ENCODE data around the gene JAK3. TPM values are rescaled to one million over a fixed set of nuclear protein-coding genes. Genes with fewer than 3 reads are reported as not detected.

The JAK3 gene
- total and polyA plus RNA-seq, 4 experiments from 2014 or later = 74.6 to 135 (median 114) TPM

DNA sequence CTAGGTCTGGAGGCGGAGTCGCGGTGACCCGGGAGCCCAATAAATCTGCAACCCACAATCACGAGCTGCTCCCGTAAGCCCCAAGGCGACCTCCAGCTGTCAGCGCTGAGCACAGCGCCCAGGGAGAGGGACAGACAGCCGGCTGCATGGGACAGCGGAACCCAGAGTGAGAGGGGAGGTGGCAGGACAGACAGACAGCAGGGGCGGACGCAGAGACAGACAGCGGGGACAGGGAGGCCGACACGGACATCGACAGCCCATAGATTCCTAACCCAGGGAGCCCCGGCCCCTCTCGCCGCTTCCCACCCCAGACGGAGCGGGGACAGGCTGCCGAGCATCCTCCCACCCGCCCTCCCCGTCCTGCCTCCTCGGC lies 24.1 kb upstream of the JAK3 start, which contains the start of gene SLC5A5:
Gene SLC5A5 (plus strand): TSS at position 68 of the 373 bp plus-strand sequence. CDS start 375 bp downstream, outside the sequence.
- Histone ChIP-seq H3K4me3 (ENCODE audit: low read length in 2 of 2) (peak within 1 kb of the TSS; percentile 17 to 55), H3K36me3 (ENCODE audit: insufficient read depth, low read length) (no peaks in the 10 kb centered on the region), H3K27me3 (ENCODE audit: insufficient read depth, low read length) (no peaks in the 10 kb centered on the region), H3K27ac (ENCODE audit: low read depth, low read length) (peak within 1 kb of the TSS; percentile 52), H3K9me3 (ENCODE audit: control insufficient read depth in 1 of 2, low read length in 2 of 2) (no peaks in the 10 kb centered on the region), H3K4me1 (ENCODE audit: insufficient read depth, low read length) (peaks cover 26% of the 10 kb centered on the region)
- Mint-ChIP-seq H3K27ac (peak within 1 kb of the TSS in 6 of 7 donors; percentile 30 to 75 (median 52)), H3K9me3 (no peaks in the 10 kb centered on the region), H3K27me3 (no peaks in the 10 kb centered on the region), H3K4me1 (peaks cover 3 to 26% (median 11%) of the 10 kb centered on the region in 4 donors), H3K4me3 (peak within 1 kb of the TSS; percentile 80 to 91 (median 85)), H3K36me3 (no peaks in the 10 kb centered on the region)
- intact Hi-C loops (cut with micrococcal nuclease) = loop anchor here (5.0 kb wide), 1 partner anchor 130 kb away; no protein-coding TSS in a partner anchor
- no peak for DNase-seq
- ChIA-PET POLR2A (ENCODE audit: partially characterized antibody) (interaction anchor here (1.4 to 4.8 kb wide), 7 partner anchors 9 to 129 kb away, joined by 3 to 81 read pairs (median 9); partner anchors contain the start of genes CCDC124 and RPL18A), CTCF (ENCODE audit: partially characterized antibody) (interaction anchor here (2.0 kb wide), 2 partner anchors 12 to 61 kb away, joined by 10 to 17 read pairs; partner anchors contain the start of genes CCDC124 and RPL18A)

DNA sequence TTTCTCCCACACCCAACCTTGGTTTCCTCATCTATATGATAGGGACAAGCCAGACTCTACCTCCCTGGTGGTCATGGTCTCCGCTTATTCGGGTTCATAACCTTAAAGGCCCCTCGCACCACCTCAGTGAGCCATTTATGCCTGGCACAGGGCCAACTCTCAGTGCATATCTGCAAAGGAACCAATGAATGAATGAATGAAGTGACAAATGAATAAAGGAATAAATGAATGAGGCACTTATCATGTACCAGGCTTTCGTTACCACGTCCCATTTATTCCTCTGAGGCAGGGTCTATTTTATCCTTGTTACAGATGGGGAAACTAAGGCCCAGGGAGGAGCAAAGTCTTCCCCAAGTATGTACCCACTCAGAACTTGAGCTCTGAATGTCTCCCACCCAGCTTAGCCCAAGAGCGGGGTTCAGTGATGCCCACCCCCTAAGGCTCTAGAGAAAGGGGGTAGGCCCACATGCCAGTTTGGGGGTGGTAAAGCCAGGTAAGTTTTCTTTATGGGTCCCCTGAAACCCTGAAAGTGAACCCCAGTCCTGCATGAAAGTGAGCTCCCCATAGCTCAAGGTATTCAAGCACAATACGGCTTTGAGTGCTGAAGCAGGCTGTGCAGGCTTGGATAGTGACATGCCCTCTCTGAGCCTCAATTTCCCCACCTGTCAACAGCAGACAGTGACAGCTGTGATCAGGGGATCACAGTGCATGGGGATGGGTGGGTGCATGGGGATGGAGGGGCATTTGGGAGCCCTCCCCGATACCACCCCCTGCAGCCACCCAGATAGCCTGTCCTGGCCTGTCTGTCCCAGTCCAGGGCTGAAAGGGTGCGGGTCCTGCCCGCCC lies 23.5 kb upstream of the JAK3 start:
- Mint-ChIP-seq H3K36me3 (no peaks in the 10 kb centered on the region), H3K27me3 (no peaks in the 10 kb centered on the region), H3K4me1 (peaks cover 4 to 26% (median 11%) of the 10 kb centered on the region in 4 donors), H3K9me3 (no peaks in the 10 kb centered on the region), H3K27ac (peak overlapping the region in 3 of 7 donors; percentile 30 to 75 (median 62)), H3K4me3 (peak overlapping the region; percentile 80 to 91 (median 85))
- Histone ChIP-seq H3K36me3 (ENCODE audit: insufficient read depth, low read length) (no peaks in the 10 kb centered on the region), H3K4me1 (ENCODE audit: insufficient read depth, low read length) (peaks cover 26% of the 10 kb centered on the region), H3K27ac (ENCODE audit: low read depth, low read length) (no peak overlapping the region), H3K27me3 (ENCODE audit: insufficient read depth, low read length) (no peaks in the 10 kb centered on the region), H3K4me3 (ENCODE audit: low read length in 2 of 2) (peak overlapping the region in 1 of 2 donors; percentile 30), H3K9me3 (ENCODE audit: control insufficient read depth in 1 of 2, low read length in 2 of 2) (no peaks in the 10 kb centered on the region)
- no peak for DNase-seq
- intact Hi-C loops (cut with micrococcal nuclease) = loop anchor here (5.0 kb wide), 1 partner anchor 131 kb away; no protein-coding TSS in a partner anchor
- CTCF ChIA-PET (ENCODE audit: partially characterized antibody) = interaction anchor here (2.0 kb wide), 2 partner anchors 11 to 61 kb away, joined by 10 to 17 read pairs; partner anchors contain the start of genes CCDC124 and RPL18A
- POLR2A ChIA-PET (ENCODE audit: partially characterized antibody) = interaction anchor here (1.4 to 4.8 kb wide), 7 partner anchors 8 to 129 kb away, joined by 3 to 81 read pairs (median 9); partner anchors contain the start of genes CCDC124 and RPL18A

DNA sequence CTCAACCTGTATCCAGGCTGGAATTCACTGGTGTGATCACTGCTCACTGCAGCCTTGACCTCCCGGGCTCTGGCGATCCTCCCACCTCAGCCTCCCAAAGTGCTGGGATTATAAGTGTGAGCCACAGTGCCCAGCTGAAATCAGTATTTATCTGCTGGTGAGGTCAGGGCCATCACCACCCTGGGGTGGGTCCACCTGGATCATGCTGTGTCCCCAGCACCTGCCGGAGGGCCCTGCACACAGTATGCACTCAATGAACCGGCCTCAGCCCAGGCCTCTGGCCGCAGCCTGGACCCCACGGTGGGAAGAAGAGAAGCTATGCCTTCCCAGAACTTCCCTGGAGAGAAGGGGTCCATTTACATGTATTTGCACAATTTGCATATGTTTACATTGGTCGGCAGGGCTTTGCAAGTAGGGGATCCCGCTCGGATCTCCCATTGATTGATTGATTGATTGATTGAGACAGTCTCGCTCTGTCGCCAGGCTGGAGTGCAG lies 21.4 kb upstream of the JAK3 start:
- ChIA-PET POLR2A (ENCODE audit: partially characterized antibody) (interaction anchor here (4.8 kb wide), 1 partner anchor 9 kb away, joined by 81 read pairs; the partner anchor contains the start of gene RPL18A), CTCF (ENCODE audit: partially characterized antibody) (no interaction called here)
- intact Hi-C loops (cut with micrococcal nuclease) = no loop called here

DNA sequence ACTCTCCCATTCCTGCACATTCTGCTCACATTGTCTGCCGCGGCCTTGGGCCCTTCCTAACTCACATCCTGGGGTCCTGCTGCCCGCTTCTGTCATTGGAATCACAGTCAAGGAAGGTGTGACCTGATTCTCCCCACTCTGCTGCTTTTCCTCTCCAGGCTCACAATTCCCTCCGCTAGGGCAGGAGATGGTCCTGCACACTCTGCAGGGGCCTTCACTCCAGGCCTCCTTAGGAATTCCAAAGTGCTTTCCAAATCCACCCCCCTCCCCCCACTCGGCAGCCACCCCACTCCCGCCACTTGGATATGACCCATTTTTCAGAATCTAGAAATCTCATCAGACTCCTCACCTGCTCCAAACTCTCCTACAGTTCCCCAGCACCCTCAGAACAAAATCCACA lies 20.9 kb upstream of the JAK3 start:
- peaks cover 3 to 26% (median 10%) of the 10 kb centered on the region in 4 donors for H3K4me1 Mint-ChIP-seq
- ChIA-PET POLR2A (ENCODE audit: partially characterized antibody) (no interaction called here), CTCF (ENCODE audit: partially characterized antibody) (no interaction called here)
- Histone ChIP-seq H3K27ac (ENCODE audit: low read depth, low read length) (no peak overlapping the region), H3K4me3 (ENCODE audit: low read length in 2 of 2) (no peak overlapping the region), H3K36me3 (ENCODE audit: insufficient read depth, low read length) (peaks cover 14% of the 10 kb centered on the region), H3K4me1 (ENCODE audit: insufficient read depth, low read length) (peaks cover 24% of the 10 kb centered on the region), H3K9me3 (ENCODE audit: control insufficient read depth in 1 of 2, low read length in 2 of 2) (no peaks in the 10 kb centered on the region), H3K27me3 (ENCODE audit: insufficient read depth, low read length) (no peaks in the 10 kb centered on the region)
- H3K9me3 Mint-ChIP-seq = no peaks in the 10 kb centered on the region
- no peaks in the 10 kb centered on the region for H3K27me3 Mint-ChIP-seq
- intact Hi-C loops (cut with micrococcal nuclease) = no loop called here
- peaks cover 5 to 12% of the 10 kb centered on the region in 2 donors for H3K36me3 Mint-ChIP-seq
- DNase-seq = no peak
- peak overlapping the region in 1 of 8 donors; percentile 20 for H3K4me3 Mint-ChIP-seq
- peak overlapping the region in 2 of 7 donors; percentile 58 to 66 for H3K27ac Mint-ChIP-seq

More for the DNA sequence above, 21.4 kb upstream of the JAK3 start:
- H3K4me3 Mint-ChIP-seq = peak overlapping the region in 1 of 8 donors; percentile 20
- H3K27ac Mint-ChIP-seq = peak overlapping the region in 2 of 7 donors; percentile 58 to 66
- no peaks in the 10 kb centered on the region for H3K9me3 ChIP-seq (ENCODE audit: control insufficient read depth in 1 of 2, low read length in 2 of 2)
- H3K36me3 Mint-ChIP-seq = peaks cover 3 to 8% of the 10 kb centered on the region in 2 donors
- peaks cover 26% of the 10 kb centered on the region for H3K4me1 ChIP-seq (ENCODE audit: insufficient read depth, low read length)
- H3K4me3 ChIP-seq (ENCODE audit: low read length in 2 of 2) = no peak overlapping the region
- H3K4me1 Mint-ChIP-seq = peaks cover 3 to 26% (median 10%) of the 10 kb centered on the region in 4 donors
- H3K27me3 Mint-ChIP-seq = no peaks in the 10 kb centered on the region
- H3K36me3 ChIP-seq (ENCODE audit: insufficient read depth, low read length) = peaks cover 9% of the 10 kb centered on the region
- H3K9me3 Mint-ChIP-seq = no peaks in the 10 kb centered on the region
- H3K27ac ChIP-seq (ENCODE audit: low read depth, low read length) = no peak overlapping the region
- H3K27me3 ChIP-seq (ENCODE audit: insufficient read depth, low read length) = no peaks in the 10 kb centered on the region
- DNase-seq = no peak

DNA sequence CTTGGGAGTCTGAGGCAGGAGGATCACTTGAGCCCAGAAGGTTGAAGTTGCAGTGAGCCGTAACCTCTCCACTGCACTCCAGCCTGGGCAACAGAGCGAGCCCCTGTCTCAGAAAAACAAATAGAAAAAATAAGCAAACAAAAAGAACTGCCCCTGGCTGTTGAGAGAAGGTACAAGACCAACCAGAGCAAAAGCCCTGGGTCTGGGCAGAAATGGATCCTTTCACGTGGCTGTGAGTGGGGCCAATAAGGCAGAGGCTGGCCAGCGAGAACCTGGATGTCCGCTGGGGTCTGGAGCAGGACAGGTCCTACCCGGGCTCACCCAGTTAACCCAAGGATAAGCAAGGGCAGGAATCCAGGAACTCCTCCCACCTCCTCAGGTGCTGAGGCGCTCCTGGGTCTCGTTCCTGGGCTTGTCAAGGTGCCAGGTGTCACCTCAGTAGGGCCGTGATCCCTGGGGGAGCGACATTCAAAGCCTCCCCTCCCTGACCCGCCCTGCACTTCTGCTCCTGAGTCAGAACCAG lies 19.2 kb upstream of the JAK3 start:
- Histone ChIP-seq H3K36me3 (ENCODE audit: insufficient read depth, low read length) (peaks cover 31% of the 10 kb centered on the region), H3K27ac (ENCODE audit: low read depth, low read length) (no peak overlapping the region), H3K9me3 (ENCODE audit: control insufficient read depth in 1 of 2, low read length in 2 of 2) (no peaks in the 10 kb centered on the region), H3K4me3 (ENCODE audit: low read length in 2 of 2) (no peak overlapping the region), H3K4me1 (ENCODE audit: insufficient read depth, low read length) (peaks cover 15% of the 10 kb centered on the region), H3K27me3 (ENCODE audit: insufficient read depth, low read length) (no peaks in the 10 kb centered on the region)
- DNase-seq = no peak
- H3K27ac Mint-ChIP-seq = peak overlapping the region in 2 of 7 donors; percentile 10 to 52
- H3K9me3 Mint-ChIP-seq = no peaks in the 10 kb centered on the region
- ChIA-PET POLR2A (ENCODE audit: partially characterized antibody) (no interaction called here), CTCF (ENCODE audit: partially characterized antibody) (no interaction called here)
- peaks cover 16 to 22% of the 10 kb centered on the region in 2 donors for H3K36me3 Mint-ChIP-seq
- intact Hi-C loops (cut with micrococcal nuclease) = no loop called here
- no peak overlapping the region for H3K4me3 Mint-ChIP-seq
- peaks cover 3 to 24% (median 9%) of the 10 kb centered on the region in 4 donors for H3K4me1 Mint-ChIP-seq
- H3K27me3 Mint-ChIP-seq = no peaks in the 10 kb centered on the region

DNA sequence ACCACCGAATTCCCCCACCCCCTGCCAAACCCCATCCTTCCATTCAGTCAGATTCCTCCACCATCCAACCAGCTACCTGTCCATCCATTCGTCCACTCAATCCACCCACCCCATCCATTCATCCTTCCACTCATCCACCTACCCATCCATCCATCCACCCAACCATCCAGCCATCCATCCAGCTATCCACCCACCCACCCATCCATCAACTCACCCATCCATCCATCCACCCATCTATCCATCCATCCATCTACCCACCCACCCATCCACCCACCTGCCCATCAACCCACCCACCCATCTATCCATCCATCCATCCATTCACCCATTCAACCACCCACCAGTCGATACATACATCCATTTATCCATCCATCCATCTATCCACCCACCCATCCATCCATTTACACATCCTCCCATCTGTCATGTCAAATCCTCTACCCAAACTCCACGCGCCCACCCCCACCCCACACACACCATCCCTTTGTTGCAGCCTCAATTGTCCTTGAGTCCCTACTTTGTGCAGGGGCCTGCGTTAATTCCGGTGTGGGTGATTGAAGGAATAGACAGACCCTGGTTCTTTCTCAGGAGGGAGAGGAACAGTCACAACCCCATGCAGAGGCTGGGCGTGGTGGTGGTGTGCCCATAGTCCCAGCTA lies 18.7 kb upstream of the JAK3 start:
- intact Hi-C loops (cut with micrococcal nuclease) = no loop called here
- CTCF ChIA-PET (ENCODE audit: partially characterized antibody) = interaction anchor here (1.2 kb wide), 1 partner anchor 72 kb away, joined by 4 read pairs; no protein-coding TSS in a partner anchor
- Histone ChIP-seq H3K36me3 (ENCODE audit: insufficient read depth, low read length) (peaks cover 36% of the 10 kb centered on the region), H3K27me3 (ENCODE audit: insufficient read depth, low read length) (no peaks in the 10 kb centered on the region), H3K4me1 (ENCODE audit: insufficient read depth, low read length) (peaks cover 16% of the 10 kb centered on the region), H3K9me3 (ENCODE audit: control insufficient read depth in 1 of 2, low read length in 2 of 2) (no peaks in the 10 kb centered on the region), H3K4me3 (ENCODE audit: low read length in 2 of 2) (no peak overlapping the region), H3K27ac (ENCODE audit: low read depth, low read length) (no peak overlapping the region)
- Mint-ChIP-seq H3K9me3 (no peaks in the 10 kb centered on the region), H3K4me1 (peaks cover 2 to 24% (median 11%) of the 10 kb centered on the region in 4 donors), H3K27me3 (no peaks in the 10 kb centered on the region), H3K4me3 (peak overlapping the region in 1 of 8 donors; percentile 20), H3K36me3 (peaks cover 21 to 24% of the 10 kb centered on the region in 2 donors), H3K27ac (peak overlapping the region in 3 of 7 donors; percentile 10 to 52 (median 35))
- DNase-seq = no peak
- POLR2A ChIA-PET (ENCODE audit: partially characterized antibody) = interaction anchor here (0.6 to 1.7 kb wide), 6 partner anchors 10 to 230 kb away, joined by 3 to 8 read pairs (median 3); partner anchors contain the start of gene JAK3

Data from CD4-positive, alpha-beta memory T cell (primary cell).